HG02642 (cell line): ENCODE measurements around the gene CCL23.

Experiments used
- ATAC-seq: cut with Tn5 transposase; IDR thresholded peaks from one replicate; pipeline ENCODE4 v1.9.1; 2021; ENCODE audit warnings: mild to moderate bottlenecking; ENCODE audit not compliant: unreplicated experiment, poor library complexity

Gene CCL23

DNA sequence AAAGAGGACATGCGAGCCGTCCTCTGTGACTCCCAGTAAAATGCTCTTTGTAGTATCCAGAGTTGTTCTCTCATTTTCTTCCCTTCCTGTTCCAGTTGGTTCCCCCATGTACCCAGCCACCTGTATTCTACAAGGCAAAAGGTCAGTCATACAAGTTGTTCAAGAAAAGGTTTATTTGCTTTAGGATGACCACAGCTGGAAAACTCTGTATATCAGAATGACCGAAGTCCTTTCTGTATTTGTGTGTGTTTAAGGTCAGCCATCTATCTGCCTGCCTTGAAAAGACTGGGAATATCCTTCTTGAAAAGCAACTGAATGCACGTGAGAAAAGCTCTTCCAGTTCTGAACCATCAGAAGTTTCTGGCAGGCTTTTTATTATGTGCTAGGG is 44.8 kb downstream of the CCL23 start:
- no peak for ATAC-seq

GRCh38 chr17:35972535-35972934 is 45.2 kb downstream of the CCL23 start:
- no peak for ATAC-seq

DNA sequence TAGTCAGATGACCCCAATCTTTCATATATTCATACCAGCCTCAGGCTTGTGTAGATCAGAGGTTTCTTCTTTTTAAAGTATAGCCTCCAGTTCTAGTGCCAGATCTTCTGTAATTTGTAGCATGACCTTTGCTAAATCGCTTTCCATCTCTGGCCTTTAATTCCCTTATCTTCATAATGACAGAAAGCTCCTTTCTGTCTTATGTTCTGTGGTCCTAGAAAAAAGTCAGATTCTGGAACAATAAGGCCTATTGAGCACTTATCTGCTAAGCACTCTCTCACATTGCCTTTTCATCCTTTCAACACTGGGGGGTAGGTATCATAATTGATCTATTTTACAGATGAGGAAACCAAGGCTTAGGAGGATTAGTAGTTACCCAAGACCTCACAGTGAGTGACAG is 45.7 kb downstream of the CCL23 start:
- no peak for ATAC-seq

DNA sequence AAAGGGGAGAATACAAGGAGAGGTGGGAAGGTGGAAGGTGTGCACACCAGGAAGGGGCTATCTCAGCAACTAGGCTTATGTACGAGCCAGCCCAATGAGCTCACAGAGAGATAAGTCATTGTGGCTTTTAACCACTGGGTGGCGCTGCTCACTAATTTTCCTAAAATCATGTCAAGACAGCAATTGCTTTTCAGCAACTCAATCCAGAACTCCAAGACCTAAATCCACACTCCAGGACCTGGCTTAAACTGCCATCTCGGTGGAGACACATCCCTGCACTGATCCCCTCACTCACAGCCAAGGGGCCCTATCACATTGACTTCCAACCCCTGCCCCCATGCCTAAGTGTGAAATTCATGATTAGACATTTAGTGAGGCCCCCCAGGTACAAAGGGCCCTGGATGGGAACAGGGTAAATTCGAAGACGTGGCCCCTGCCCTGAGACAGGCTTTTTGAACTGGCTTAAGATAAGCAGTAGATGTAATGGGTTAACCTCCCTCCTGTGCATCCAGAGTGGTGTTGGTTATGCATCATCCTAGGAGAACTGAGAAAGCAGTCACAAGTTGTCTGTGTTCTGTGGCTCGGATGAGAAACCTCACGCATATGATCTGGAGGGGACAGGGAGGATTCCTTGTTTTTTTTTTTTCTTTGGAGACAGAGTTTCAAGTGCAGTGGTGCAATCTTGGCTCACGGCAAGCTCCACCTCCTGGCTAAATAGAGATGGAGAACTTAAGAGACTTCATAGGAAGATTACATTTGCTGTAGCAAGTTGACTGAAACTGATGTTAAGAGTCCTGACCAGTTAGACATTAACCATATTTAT is 48.0 kb downstream of the CCL23 start:
- ATAC-seq = no peak

DNA sequence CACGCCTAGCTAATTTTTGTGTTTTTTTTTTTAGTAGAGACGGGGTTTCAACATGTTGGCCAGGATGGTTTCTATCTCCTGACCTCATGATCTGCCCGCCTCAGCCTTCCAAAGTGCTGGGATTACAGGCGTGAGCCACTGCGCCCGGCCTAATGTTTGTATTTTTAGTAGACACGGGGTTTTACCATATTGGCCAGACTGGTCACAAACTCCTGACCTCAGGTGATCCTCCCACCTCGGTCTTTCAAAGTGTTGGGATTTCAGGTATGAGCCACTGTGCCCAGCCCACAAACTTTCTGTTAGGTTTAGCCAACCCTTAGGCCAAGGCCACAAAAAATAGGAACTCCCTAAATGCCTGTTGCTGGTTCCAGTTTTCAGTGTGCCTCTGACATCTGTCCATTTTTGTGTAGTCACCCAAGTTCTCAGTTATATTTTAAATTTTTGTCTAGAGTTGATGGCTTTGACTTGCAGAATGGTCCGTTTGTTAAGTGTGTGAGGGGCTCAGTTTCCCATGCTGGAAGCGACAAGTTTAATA is 49.2 kb downstream of the CCL23 start:
- ATAC-seq = no peak

- ATAC-seq = no peak
Observed at GRCh38 chr17:35965272-35965671, 52.5 kb downstream of the CCL23 start.

DNA sequence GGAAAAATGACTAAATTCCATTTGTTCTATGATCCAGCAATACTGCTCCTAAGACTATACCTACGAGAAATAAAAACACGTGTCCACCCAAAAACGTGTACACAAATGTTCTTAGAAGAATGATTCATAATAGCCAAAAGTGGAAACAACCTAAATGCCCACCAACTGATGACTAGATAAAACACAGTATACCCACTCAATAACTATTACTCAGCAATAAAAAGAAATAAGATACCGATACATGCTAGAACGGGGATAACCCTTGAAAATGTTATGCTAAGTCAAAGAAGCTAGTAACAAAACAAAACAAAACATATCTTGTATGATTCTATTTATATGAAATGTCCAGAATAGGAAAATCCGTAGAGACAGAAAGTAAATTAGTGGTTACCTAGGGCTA is 54.1 kb downstream of the CCL23 start:
- no peak for ATAC-seq
